Liver (tissue), 3 donors: ENCODE measurements around the gene TMX2.

ENCODE experiments used
- ATF3 ChIP-seq: IDR thresholded peaks from 2 replicates; pipeline ENCODE4 v1.6.1; 2016; ENCODE audit warnings: antibody characterized with exemption
- CTCF ChIP-seq: fragments of 150-350 bp; IDR thresholded peaks from 2 replicates; pipeline ENCODE4 v1.5.1; 2017; ENCODE audit warnings: improper control_type of control experiment, low read depth, low read length; ENCODE audit not compliant: missing input control
- FOXA1 ChIP-seq: IDR thresholded peaks from 2 replicates; pipeline ENCODE4 v1.6.1; 2016; ENCODE audit warnings: antibody characterized with exemption
- MAX ChIP-seq: IDR thresholded peaks from 2 replicates; pipeline ENCODE4 v1.6.1; 2016; ENCODE audit warnings: antibody characterized with exemption
- RAD21 ChIP-seq, 2 donors: IDR thresholded peaks; 2 replicates each; pipeline ENCODE4 v1.6.1; 2016; ENCODE audit warnings: antibody characterized with exemption in 2 of 2, mild to moderate bottlenecking in 2 of 2
- ZBTB33 ChIP-seq: IDR thresholded peaks from 2 replicates; pipeline ENCODE4 v1.6.1; 2016; ENCODE audit warnings: antibody characterized with exemption
- donor health status: healthy.
- donor health status: healthy.

- no peak for TF ChIP-seq CTCF
- no peak for TF ChIP-seq RAD21 (IDR thresholded peaks at IDR 0.05)
- no peak for TF ChIP-seq MAX
- no peak for TF ChIP-seq FOXA1
- no peak for TF ChIP-seq ZBTB33
- TF ChIP-seq ATF3, result no peak
Measured at GRCh38 chr11:57751176-57751575, 38.8 kb downstream of the TMX2 start.
